ENCODE results near the gene ARF1.

DNA sequence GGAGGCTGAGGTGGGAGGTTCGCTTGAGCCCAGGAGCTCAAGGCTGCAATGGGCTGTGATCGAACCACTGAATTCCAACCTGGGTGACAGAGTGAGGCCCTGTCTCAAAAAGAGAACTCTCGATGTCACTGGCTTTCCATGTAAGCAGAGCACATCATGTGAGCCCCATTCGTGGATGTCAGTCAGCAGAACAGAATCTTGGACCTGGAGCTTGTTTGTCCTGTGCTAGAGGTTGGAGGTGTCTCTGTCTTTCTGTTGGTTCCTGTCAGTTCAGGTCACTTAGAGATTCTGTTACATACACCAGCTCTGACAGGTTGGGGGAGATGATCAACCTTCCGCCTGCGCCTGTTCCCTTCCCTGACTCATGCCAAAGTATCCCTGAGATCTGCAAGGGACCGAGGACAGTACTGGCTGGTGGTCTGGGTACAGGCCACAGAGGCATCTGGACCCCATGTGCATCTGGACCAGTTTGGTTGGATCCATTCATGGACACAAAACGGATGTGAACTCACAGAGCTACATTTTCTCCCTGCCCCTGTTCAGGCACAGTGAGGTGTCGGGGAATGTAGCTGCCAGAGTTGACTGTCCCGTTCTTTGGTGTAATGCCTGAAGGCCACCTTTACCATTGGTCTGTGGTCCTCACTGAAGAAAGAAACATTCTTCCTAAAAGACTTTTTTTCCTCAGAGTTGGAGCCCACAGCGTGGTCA lies 10.0 kb downstream of the ARF1 start:
- TF ChIP-seq, protein P1, sequence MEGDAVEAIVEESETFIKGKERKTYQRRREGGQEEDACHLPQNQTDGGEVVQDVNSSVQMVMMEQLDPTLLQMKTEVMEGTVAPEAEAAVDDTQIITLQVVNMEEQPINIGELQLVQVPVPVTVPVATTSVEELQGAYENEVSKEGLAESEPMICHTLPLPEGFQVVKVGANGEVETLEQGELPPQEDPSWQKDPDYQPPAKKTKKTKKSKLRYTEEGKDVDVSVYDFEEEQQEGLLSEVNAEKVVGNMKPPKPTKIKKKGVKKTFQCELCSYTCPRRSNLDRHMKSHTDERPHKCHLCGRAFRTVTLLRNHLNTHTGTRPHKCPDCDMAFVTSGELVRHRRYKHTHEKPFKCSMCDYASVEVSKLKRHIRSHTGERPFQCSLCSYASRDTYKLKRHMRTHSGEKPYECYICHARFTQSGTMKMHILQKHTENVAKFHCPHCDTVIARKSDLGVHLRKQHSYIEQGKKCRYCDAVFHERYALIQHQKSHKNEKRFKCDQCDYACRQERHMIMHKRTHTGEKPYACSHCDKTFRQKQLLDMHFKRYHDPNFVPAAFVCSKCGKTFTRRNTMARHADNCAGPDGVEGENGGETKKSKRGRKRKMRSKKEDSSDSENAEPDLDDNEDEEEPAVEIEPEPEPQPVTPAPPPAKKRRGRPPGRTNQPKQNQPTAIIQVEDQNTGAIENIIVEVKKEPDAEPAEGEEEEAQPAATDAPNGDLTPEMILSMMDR (optimal IDR thresholded peaks at IDR 0.05 in 1 of 3, IDR thresholded peaks at IDR 0.05 in 1 of 3, conservative IDR thresholded peaks at IDR 0.05 in 1 of 3; ENCODE audit: extremely low read depth in 1 of 3, insufficient read depth in 2 of 3, low read length in 3 of 3): no peak
- no peak for TF ChIP-seq EZH2 (IDR thresholded peaks at IDR 0.05; ENCODE audit: low read length)

Data from keratinocyte (primary cell).